Gastrocnemius medialis (tissue), 4 donors: ENCODE measurements around the gene MEG3. TPM values are rescaled to one million over a fixed set of nuclear protein-coding genes. Genes with fewer than 3 reads are reported as not detected.
"Not testable (repeated sequence)": the region's sequence is repeated elsewhere in the genome, so short reads cannot be mapped to it uniquely, and the experiment has no call there.

Experiments
- ATAC-seq, 2 donors: fragments of 150-250 bp; one replicate each; pipeline ENCODE4 v1.9.1; 2016
- DNase-seq, 2 donors: peaks; one replicate each; pipeline ENCODE4 v3.0.0-alpha.2; 2019
- H3K27ac ChIP-seq, 4 donors: fragments of 200-600 bp; sonication (generic); 1 replicate in 1 of 4; 2 replicates in 3 of 4; pipeline ENCODE4 v1.5.1; 2016 to 2018; ENCODE audit warnings: mild to moderate bottlenecking in 2 of 4, moderate library complexity in 1 of 4
- H3K27me3 ChIP-seq, 3 donors: fragments of 200-600 bp; sonication (generic) in 2 of 3; 1 replicate in 1 of 3; 2 replicates in 2 of 3; pipeline versions ENCODE4 v1.5.1 to v1.6.0; 2016 to 2019; ENCODE audit warnings: mild to moderate bottlenecking in 1 of 3, moderate library complexity in 1 of 3
- H3K36me3 ChIP-seq, 2 donors: fragments of 200-600 bp; sonication (generic) in 1 of 2; one replicate each; pipeline ENCODE4 v1.5.1; 2017 to 2018
- H3K4me1 ChIP-seq, 2 donors: fragments of 200-600 bp; sonication (generic) in 1 of 2; one replicate each; pipeline ENCODE4 v1.5.1; 2016 to 2017; ENCODE audit warnings: mild to moderate bottlenecking in 2 of 2
- H3K4me3 ChIP-seq, 4 donors: fragments of 200-600 bp; sonication (generic) in 3 of 4; 1 replicate in 1 of 4; 2 replicates in 3 of 4; pipeline ENCODE4 v1.5.1; 2016 to 2019; ENCODE audit warnings: mild to moderate bottlenecking in 2 of 4
- H3K9me3 ChIP-seq, 3 donors: fragments of 200-600 bp; sonication (generic) in 2 of 3; 1 replicate in 1 of 3; 2 replicates in 2 of 3; pipeline ENCODE4 v1.5.1; 2016 to 2019
- POLR2A ChIP-seq, 2 donors: fragments of 450-650 bp; IDR thresholded peaks; one replicate each; pipeline ENCODE4 v1.6.1; 2017; ENCODE audit warnings: antibody characterized with exemption in 2 of 2, mild to moderate bottlenecking in 2 of 2, moderate library complexity in 2 of 2
- in situ Hi-C, 4 donors: fragments of 200-750 bp; cut with MboI; loops; one replicate each; pipeline versions ENCODE4 v1.15.0 to v1.8.0; 2017; ENCODE audit warnings: low sequenced_read_pairs in 4 of 4
- intact Hi-C: fragments of 100-400 bp; cut with DNase I; formaldehyde crosslinking; loops from one replicate; pipeline ENCODE4 v1.15.1; 2023; ENCODE audit warnings: low total_unique reads
- total RNA-seq, 4 donors: library from RNA; depleted of rRNA; stranded (reverse); fragments of >200 nt; gene quantifications; one replicate each; pipeline versions ENCODE4 v1.1.0 to v1.2.3, GENCODE V29; 2016
- TF ChIP-seq, protein P1 (sequence below), 5 experiments: fragments of 450-650 bp in 3 of 5; fragments of 200-600 bp in 2 of 5; sonication (generic) in 2 of 5; IDR thresholded peaks in 4 of 5; conservative IDR thresholded peaks in 1 of 5; 1 replicate in 4 of 5; 2 replicates in 1 of 5; pipeline ENCODE4 v1.5.1; 2016 to 2019; ENCODE audit warnings: antibody characterized with exemption in 5 of 5, mild to moderate bottlenecking in 3 of 5, moderate library complexity in 3 of 5

Gene MEG3
- total RNA-seq, 4 donors from 2014 or later = 2.7 to 30.7 (median 5.2) TPM

DNA sequence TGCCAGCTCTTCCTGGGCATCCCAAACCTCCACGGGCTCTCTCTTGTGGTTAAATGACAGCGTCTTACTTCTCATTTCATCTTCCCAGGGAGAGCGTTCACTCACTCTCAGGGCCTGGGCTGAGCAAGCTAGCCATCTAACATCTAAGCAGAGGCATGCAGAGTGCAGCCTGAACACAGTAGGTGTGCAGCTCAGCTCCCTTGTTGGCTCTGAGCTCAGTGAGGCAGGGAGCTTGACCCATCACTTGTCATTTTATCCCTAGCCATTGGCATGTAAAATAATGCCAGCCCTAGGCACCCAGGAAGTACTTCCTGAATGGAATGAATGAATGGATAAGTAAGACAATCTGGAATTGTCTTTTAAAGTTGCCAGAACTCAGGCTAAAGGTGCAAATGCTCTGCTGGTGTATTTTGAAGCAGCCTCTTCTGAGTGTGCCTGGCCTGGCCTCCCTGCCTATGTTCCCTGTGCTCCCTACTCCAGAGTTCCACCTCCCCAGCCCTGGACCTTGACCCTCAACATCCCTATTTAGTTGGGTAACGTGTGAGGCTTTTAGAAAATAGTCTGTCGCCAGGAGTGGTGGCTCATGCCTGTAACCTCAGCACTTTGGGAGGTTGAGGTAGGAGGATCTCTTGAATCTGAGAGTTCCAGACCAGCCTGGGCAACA, 9.5 kb upstream of the MEG3 start:
- intact Hi-C loops = no loop called here
- in situ Hi-C loops = no loop called here

GRCh38 chr14:100816950-100817901, 8.7 kb upstream of the MEG3 start:
- H3K9me3 ChIP-seq = no peaks in the 10 kb centered on the region
- H3K4me3 ChIP-seq = no peak overlapping the region
- intact Hi-C loops = no loop called here
- no peaks in the 10 kb centered on the region for H3K36me3 ChIP-seq
- H3K27me3 ChIP-seq = no peaks in the 10 kb centered on the region
- TF ChIP-seq, protein P1, sequence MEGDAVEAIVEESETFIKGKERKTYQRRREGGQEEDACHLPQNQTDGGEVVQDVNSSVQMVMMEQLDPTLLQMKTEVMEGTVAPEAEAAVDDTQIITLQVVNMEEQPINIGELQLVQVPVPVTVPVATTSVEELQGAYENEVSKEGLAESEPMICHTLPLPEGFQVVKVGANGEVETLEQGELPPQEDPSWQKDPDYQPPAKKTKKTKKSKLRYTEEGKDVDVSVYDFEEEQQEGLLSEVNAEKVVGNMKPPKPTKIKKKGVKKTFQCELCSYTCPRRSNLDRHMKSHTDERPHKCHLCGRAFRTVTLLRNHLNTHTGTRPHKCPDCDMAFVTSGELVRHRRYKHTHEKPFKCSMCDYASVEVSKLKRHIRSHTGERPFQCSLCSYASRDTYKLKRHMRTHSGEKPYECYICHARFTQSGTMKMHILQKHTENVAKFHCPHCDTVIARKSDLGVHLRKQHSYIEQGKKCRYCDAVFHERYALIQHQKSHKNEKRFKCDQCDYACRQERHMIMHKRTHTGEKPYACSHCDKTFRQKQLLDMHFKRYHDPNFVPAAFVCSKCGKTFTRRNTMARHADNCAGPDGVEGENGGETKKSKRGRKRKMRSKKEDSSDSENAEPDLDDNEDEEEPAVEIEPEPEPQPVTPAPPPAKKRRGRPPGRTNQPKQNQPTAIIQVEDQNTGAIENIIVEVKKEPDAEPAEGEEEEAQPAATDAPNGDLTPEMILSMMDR (IDR thresholded peaks at IDR 0.05 in 4 of 5, conservative IDR thresholded peaks at IDR 0.05 in 1 of 5) = no peak
- no peak for TF ChIP-seq POLR2A (IDR thresholded peaks at IDR 0.05)
- ATAC-seq (no peak), DNase-seq (no peak)
- H3K27ac ChIP-seq = no peak overlapping the region
- in situ Hi-C loops = no loop called here
- no peaks in the 10 kb centered on the region for H3K4me1 ChIP-seq

More for the DNA sequence above, 9.5 kb upstream of the MEG3 start:
- H3K4me1 ChIP-seq = no peaks in the 10 kb centered on the region
- TF ChIP-seq POLR2A (IDR thresholded peaks at IDR 0.05) = no peak
- TF ChIP-seq, protein P1 (IDR thresholded peaks at IDR 0.05 in 4 of 5, conservative IDR thresholded peaks at IDR 0.05 in 1 of 5) = no peak
- H3K9me3 ChIP-seq = no peaks in the 10 kb centered on the region
- DNase-seq = no peak
- H3K4me3 ChIP-seq = no peak overlapping the region
- no peak overlapping the region for H3K27ac ChIP-seq
- H3K27me3 ChIP-seq = no peaks in the 10 kb centered on the region
- ATAC-seq = no peak
- H3K36me3 ChIP-seq = no peaks in the 10 kb centered on the region

GRCh38 chr14:100818221-100818699, 7.7 kb upstream of the MEG3 start:
- no peak overlapping the region for H3K27ac ChIP-seq
- no peak for TF ChIP-seq POLR2A (IDR thresholded peaks at IDR 0.05)
- TF ChIP-seq, protein P1 (IDR thresholded peaks at IDR 0.05 in 4 of 5, conservative IDR thresholded peaks at IDR 0.05 in 1 of 5) = no peak
- no peak for DNase-seq
- ATAC-seq = no peak
- no peak overlapping the region for H3K4me3 ChIP-seq
- intact Hi-C loops = no loop called here
- in situ Hi-C loops = no loop called here
- no peaks in the 10 kb centered on the region for H3K27me3 ChIP-seq
- no peaks in the 10 kb centered on the region for H3K4me1 ChIP-seq
- H3K36me3 ChIP-seq = no peaks in the 10 kb centered on the region
- H3K9me3 ChIP-seq = no peaks in the 10 kb centered on the region

- intact Hi-C loops, H3K36me3 ChIP-seq, H3K4me1 ChIP-seq, H3K27ac ChIP-seq, H3K4me3 ChIP-seq, H3K9me3 ChIP-seq, H3K27me3 ChIP-seq, in situ Hi-C loops, DNase-seq, ATAC-seq: not testable (repeated sequence)
Measured at GRCh38 chr14:100818923-100819322, 7.0 kb upstream of the MEG3 start.

- H3K4me3 ChIP-seq = no peak overlapping the region
- no peaks in the 10 kb centered on the region for H3K9me3 ChIP-seq
- no peaks in the 10 kb centered on the region for H3K4me1 ChIP-seq
- no peak for TF ChIP-seq POLR2A (IDR thresholded peaks at IDR 0.05)
- TF ChIP-seq, protein P1 (IDR thresholded peaks at IDR 0.05 in 4 of 5, conservative IDR thresholded peaks at IDR 0.05 in 1 of 5) = no peak
- intact Hi-C loops = no loop called here
- in situ Hi-C loops = no loop called here
- H3K27me3 ChIP-seq = peaks cover 0 to 6% (median 5%) of the 10 kb centered on the region in 3 donors
- ATAC-seq (no peak), DNase-seq (no peak)
- no peak overlapping the region for H3K27ac ChIP-seq
- no peaks in the 10 kb centered on the region for H3K36me3 ChIP-seq
Measured at GRCh38 chr14:100819453-100819828, 6.5 kb upstream of the MEG3 start.
